ENCODE results near the gene ESAM. TPM values are rescaled to one million over a fixed set of nuclear protein-coding genes. Genes with fewer than 3 reads are reported as not detected.

The ESAM gene
- total and polyA plus RNA-seq, 2 of the 8 experiments (the other 6 are each of a cell fraction or from before 2014, with no cell fraction given) = 0.09 TPM; not detected in 1

GRCh38 chr11:124717786-124718651, 44.1 kb downstream of the ESAM start:
- peak overlapping the region; percentile 81 to 87 for H3K4me2 ChIP-seq (ENCODE audit: insufficient read depth in 1 of 2, low read depth in 2 of 2, low read length in 2 of 2)
- POLR2A ChIA-PET (ENCODE audit: partially characterized antibody) = interaction anchor here (1.2 to 1.6 kb wide), 3 partner anchors 11 to 82 kb away, joined by 3 to 5 read pairs (median 3); partner anchors contain the start of gene MSANTD2
- no peaks in the 10 kb centered on the region for H3K79me2 ChIP-seq (ENCODE audit: control insufficient read depth in 1 of 2, insufficient read depth in 2 of 2, low read length in 2 of 2)
- no peak overlapping the region for H2BK120ac ChIP-seq (replicated peaks; ENCODE audit: low read depth, low read length)
- H2BK20ac ChIP-seq (ENCODE audit: low read length) = no peak overlapping the region
- H3K27ac ChIP-seq (ENCODE audit: low read depth, low read length) = no peak overlapping the region
- no peak overlapping the region for H4K5ac ChIP-seq (ENCODE audit: insufficient read length, low read depth, low read length)
- H2BK15ac ChIP-seq (ENCODE audit: low read length) = no peak overlapping the region
- 4% methylated on average over 45 of the region's 45 CpGs; no CpG with 5 or more reads in 1 of the 2 experiments for WGBS, 2 experiments (ENCODE audit: extremely low coverage in 1 of 2, insufficient coverage in 1 of 2, insufficient read length in 1 of 2, insufficient replicate concordance in 2 of 2, low coverage in 1 of 2, low lambda C conversion rate in 2 of 2, missing lambda C conversion rate in 1 of 2)
- H3K9ac ChIP-seq (replicated peaks in 1 of 4; ENCODE audit: extremely low read depth in 1 of 4, low read depth in 3 of 4, low read length in 3 of 4) = no peak overlapping the region
- DNase-seq (ENCODE audit: low read depth in 1 of 2, low spot score in 2 of 2) (peak in 1 of 2 experiments; percentile 67), FAIRE-seq (no peak)
- H4K8ac ChIP-seq (ENCODE audit: extremely low read depth, insufficient read depth, low read length) = 0 out of 2 replicates have a peak overlapping the region, but pooled peaks have one; percentile 51
- no peaks in the 10 kb centered on the region for H3K79me1 ChIP-seq (ENCODE audit: low read depth, low read length)
- no peak overlapping the region for H3K18ac ChIP-seq (ENCODE audit: extremely low read depth, low read length)
- no peak overlapping the region for H2AFZ ChIP-seq (ENCODE audit: low read length)
- no peak overlapping the region for H3K23ac ChIP-seq (ENCODE audit: insufficient read length)
- no peaks in the 10 kb centered on the region for H3K9me3 ChIP-seq (ENCODE audit: insufficient read depth in 2 of 2, low read depth in 1 of 2, low read length in 1 of 2)
- no peak overlapping the region for H2BK5ac ChIP-seq (ENCODE audit: low read depth, low read length)
- peak overlapping the region; percentile 32 to 60 (median 54); a peak in 7 of 8 replicates for H3K4me3 ChIP-seq (ENCODE audit: extremely low read depth in 1 of 4, insufficient read depth in 2 of 4, low read depth in 3 of 4, low read length in 4 of 4)
- H3K4ac ChIP-seq (replicated peaks; ENCODE audit: insufficient read length, low read depth, low read length) = no peak overlapping the region
- peaks cover 0 to 5% (median 3%) of the 10 kb centered on the region in 4 experiments; a peak in 5 of 7 replicates for H3K4me1 ChIP-seq (replicated peaks in 1 of 4; ENCODE audit: control insufficient read depth in 3 of 4, insufficient read depth in 4 of 4, low read length in 3 of 4)
- no peak overlapping the region for H3K14ac ChIP-seq (ENCODE audit: insufficient read length)
- no peak overlapping the region for H4K91ac ChIP-seq (replicated peaks; ENCODE audit: insufficient read length, low read length)
- no peak overlapping the region for H2AK5ac ChIP-seq (ENCODE audit: low read depth, low read length)
- H3K27me3 ChIP-seq (replicated peaks in 1 of 4; ENCODE audit: control insufficient read depth in 3 of 4, extremely low read depth in 1 of 4, insufficient read depth in 3 of 4, low read length in 3 of 4) = peaks cover 47 to 80% (median 75%) of the 10 kb centered on the region in 4 experiments
- peaks cover 8% of the 10 kb centered on the region for H3K23me2 ChIP-seq (ENCODE audit: low read depth, low read length)
- H3K56ac ChIP-seq (replicated peaks; ENCODE audit: insufficient read length, low read depth, low read length) = no peak overlapping the region
- H3K36me3 ChIP-seq (ENCODE audit: control insufficient read depth in 2 of 4, insufficient read depth in 4 of 4, low read length in 3 of 4) = no peaks in the 10 kb centered on the region
- no peak overlapping the region for H2BK12ac ChIP-seq (ENCODE audit: low read depth, low read length)
- H4K20me1 ChIP-seq (replicated peaks in 1 of 2; ENCODE audit: control insufficient read depth in 1 of 2, insufficient read depth in 2 of 2, low read length in 2 of 2) = no peaks in the 10 kb centered on the region
- CTCF ChIA-PET (ENCODE audit: partially characterized antibody) = interaction anchor here (0.9 to 1.6 kb wide), 7 partner anchors 16 to 53 kb away, joined by 3 to 6 read pairs (median 4); partner anchors contain the start of gene ESAM
